ENCODE measurements around the gene DYNC1H1. TPM values are rescaled to one million over a fixed set of nuclear protein-coding genes. Genes with fewer than 3 reads are reported as not detected.

DYNC1H1 gene
- total and polyA plus RNA-seq, 2 of the 13 experiments (the other 11 are each of a cell fraction or from before 2014, with no cell fraction given): 74.4 to 239 TPM

GRCh38 chr14:101964297-101965180, at the start of gene DYNC1H1 (continued):
- 0 out of 2 replicates have a peak, but pooled peaks have one; percentile 12 for TF ChIP-seq ZHX1 (CRISPR knock-in tag; IDR thresholded peaks at IDR 0.05; ENCODE audit: low read depth)
- peak; percentile 58 for TF ChIP-seq CBX1 (IDR thresholded peaks at IDR 0.05; ENCODE audit: low read depth)
- TF ChIP-seq KLF13 (CRISPR knock-in tag; IDR thresholded peaks at IDR 0.05): 0 out of 2 replicates have a peak, but pooled peaks have one; percentile 38
- peak; percentile 76; the same call in 1 of the 2 replicates for TF ChIP-seq ZNF709 (CRISPR knock-in tag; IDR thresholded peaks at IDR 0.05)
- peak; percentile 70; the same call in 1 of the 2 replicates for TF ChIP-seq ZNF772 (CRISPR knock-in tag; IDR thresholded peaks at IDR 0.05)
- no peak; the same call in 1 of the 2 replicates for TF ChIP-seq ZNF12 (CRISPR knock-in tag; IDR thresholded peaks at IDR 0.05)
- no peak for TF ChIP-seq ZBTB21 (CRISPR knock-in tag; IDR thresholded peaks at IDR 0.05)
- 0 out of 2 replicates have a peak, but pooled peaks have one; percentile 35 for TF ChIP-seq KAT8 (CRISPR knock-in tag; IDR thresholded peaks at IDR 0.05)
- TF ChIP-seq ZFP91 (CRISPR knock-in tag; IDR thresholded peaks at IDR 0.05; ENCODE audit: borderline replicate concordance): peak; percentile 63
- TF ChIP-seq KDM2A (CRISPR knock-in tag; IDR thresholded peaks at IDR 0.05; ENCODE audit: borderline replicate concordance, low read depth): peak; percentile 78; the same call in 1 of the 2 replicates
- 0 out of 2 replicates have a peak, but pooled peaks have one; percentile 40 for TF ChIP-seq SPEN (CRISPR knock-in tag; IDR thresholded peaks at IDR 0.05; ENCODE audit: low read depth)
- no peak for TF ChIP-seq ZNF367 (CRISPR knock-in tag; IDR thresholded peaks at IDR 0.05; ENCODE audit: borderline replicate concordance)
- 0 out of 2 replicates have a peak, but pooled peaks have one; percentile 21 for TF ChIP-seq ZNF264 (CRISPR knock-in tag; IDR thresholded peaks at IDR 0.05)
- no peak for TF ChIP-seq CHD4 (IDR thresholded peaks at IDR 0.05; ENCODE audit: borderline replicate concordance, low read length)
- TF ChIP-seq REST (IDR thresholded peaks at IDR 0.05; ENCODE audit: borderline replicate concordance in 1 of 2, low read depth in 1 of 2, low read length in 2 of 2): peak in 1 of 2 experiments; percentile 19; a peak in 1 of 4 replicates
- TF ChIP-seq RFXANK (CRISPR knock-in tag; IDR thresholded peaks at IDR 0.05): no peak
- peak; percentile 87; the same call in 1 of the 2 replicates for TF ChIP-seq POGK (CRISPR knock-in tag; conservative IDR thresholded peaks at IDR 0.05)
- TF ChIP-seq ZBTB7B (CRISPR knock-in tag; IDR thresholded peaks at IDR 0.05): peak; percentile 60; the same call in 1 of the 2 replicates
